ENCODE data around the gene STARD5. TPM values are rescaled to one million over a fixed set of nuclear protein-coding genes. Genes with fewer than 3 reads are reported as not detected.

Gene STARD5
- total and polyA plus RNA-seq, 2 of the 8 experiments (the other 6 are each of a cell fraction or from before 2014, with no cell fraction given) = 5.5 to 10.4 TPM

GRCh38 chr15:81274931-81275707, 48.8 kb downstream of the STARD5 start (continued):
- TF ChIP-seq ATF3 (IDR thresholded peaks at IDR 0.05; ENCODE audit: insufficient read depth, low read depth, low read length) (no peak), JUN (IDR thresholded peaks at IDR 0.05; ENCODE audit: low read depth, low read length) (no peak), POU5F1 (IDR thresholded peaks at IDR 0.05; ENCODE audit: low read depth, low read length) (no peak), TCF12 (IDR thresholded peaks at IDR 0.05; ENCODE audit: low read depth, low read length) (no peak), NRF1 (IDR thresholded peaks at IDR 0.05; ENCODE audit: low read depth, low read length) (no peak), POLR2AphosphoS5 (IDR thresholded peaks at IDR 0.05; ENCODE audit: low read depth, low read length) (no peak), SP1 (IDR thresholded peaks at IDR 0.05; ENCODE audit: low read depth, low read length) (no peak), CHD2 (IDR thresholded peaks at IDR 0.05; ENCODE audit: low read length) (no peak), TBP (IDR thresholded peaks at IDR 0.05; ENCODE audit: low read depth, low read length) (0 out of 2 replicates have a peak, but pooled peaks have one; percentile 24), HDAC6 (IDR thresholded peaks at IDR 0.05; ENCODE audit: low read depth, low read length) (no peak), YY1 (IDR thresholded peaks at IDR 0.05; ENCODE audit: low read depth, low read length) (no peak), SP2 (IDR thresholded peaks at IDR 0.05; ENCODE audit: low read length) (no peak), KDM1A (IDR thresholded peaks at IDR 0.05; ENCODE audit: borderline replicate concordance, low read length) (no peak)

Data from H1 (cell line).